ENCODE data around the gene PPM1H.

Gene PPM1H

GRCh38 chr12:62860501-62861411 lies 74.2 kb downstream of the PPM1H start:
- H3K4me3 ChIP-seq (ENCODE audit: low read depth, low read length), result no peak overlapping the region

GRCh38 chr12:62860020-62860419 lies 74.9 kb downstream of the PPM1H start:
- no peak for TF ChIP-seq CTCF (IDR thresholded peaks at IDR 0.05; ENCODE audit: borderline replicate concordance, insufficient read depth, low read depth, low read length)
- H3K4me3 ChIP-seq (ENCODE audit: low read depth, low read length), result no peak overlapping the region

More at GRCh38 chr12:62860501-62861411, 74.2 kb downstream of the PPM1H start:
- no peak for TF ChIP-seq CTCF (IDR thresholded peaks at IDR 0.05; ENCODE audit: borderline replicate concordance, insufficient read depth, low read depth, low read length)

- no peak overlapping the region for H3K4me3 ChIP-seq (ENCODE audit: low read depth, low read length)
- TF ChIP-seq CTCF (IDR thresholded peaks at IDR 0.05; ENCODE audit: borderline replicate concordance, insufficient read depth, low read depth, low read length), result no peak
Measured at GRCh38 chr12:62859321-62859737, 75.6 kb downstream of the PPM1H start.

- no peak overlapping the region for H3K4me3 ChIP-seq (ENCODE audit: low read depth, low read length)
- no peak for TF ChIP-seq CTCF (IDR thresholded peaks at IDR 0.05; ENCODE audit: borderline replicate concordance, insufficient read depth, low read depth, low read length)
Measured at GRCh38 chr12:62856454-62856853, 78.5 kb downstream of the PPM1H start.

- no peak overlapping the region for H3K4me3 ChIP-seq (ENCODE audit: low read depth, low read length)
- no peak for TF ChIP-seq CTCF (IDR thresholded peaks at IDR 0.05; ENCODE audit: borderline replicate concordance, insufficient read depth, low read depth, low read length)
Measured at GRCh38 chr12:62854024-62854423, 80.9 kb downstream of the PPM1H start.

GRCh38 chr12:62849398-62849797 lies 85.6 kb downstream of the PPM1H start:
- no peak overlapping the region for H3K4me3 ChIP-seq (ENCODE audit: low read depth, low read length)
- TF ChIP-seq CTCF (IDR thresholded peaks at IDR 0.05; ENCODE audit: borderline replicate concordance, insufficient read depth, low read depth, low read length), result no peak

GRCh38 chr12:62848418-62848817 lies 86.5 kb downstream of the PPM1H start:
- H3K4me3 ChIP-seq (ENCODE audit: low read depth, low read length), result no peak overlapping the region
- no peak for TF ChIP-seq CTCF (IDR thresholded peaks at IDR 0.05; ENCODE audit: borderline replicate concordance, insufficient read depth, low read depth, low read length)

Measured in GM12875 (cell line).